IPS-20b (cell line): ENCODE data around the gene ARL2BP.

ENCODE experiments used
- H3K27ac ChIP-seq: one replicate; pipeline ENCODE4 v1.5.1; 2013; ENCODE audit warnings: low read length
- H3K27me3 ChIP-seq: 2 replicates; pipeline ENCODE4 v1.6.1; 2013; ENCODE audit warnings: mild to moderate bottlenecking, low read length, inconsistent platforms; ENCODE audit not compliant: insufficient read depth
- H3K36me3 ChIP-seq: 2 replicates; pipeline ENCODE4 v1.6.1; 2013; ENCODE audit warnings: low read depth, mild to moderate bottlenecking, inconsistent platforms, low read length, moderate library complexity; ENCODE audit not compliant: insufficient read depth
- H3K4me1 ChIP-seq: 2 replicates; pipeline ENCODE4 v1.6.1; 2013; ENCODE audit warnings: mild to moderate bottlenecking, control low read depth, inconsistent platforms, low read length, moderate library complexity; ENCODE audit not compliant: insufficient read depth
- H3K4me3 ChIP-seq: 2 replicates; pipeline ENCODE4 v1.5.1; 2013; ENCODE audit warnings: mild to moderate bottlenecking, low read length, inconsistent platforms
- H3K9ac ChIP-seq: 2 replicates; pipeline ENCODE4 v1.6.1; 2013; ENCODE audit warnings: low read depth, mild to moderate bottlenecking, inconsistent platforms, low read length, moderate library complexity
- H3K9me3 ChIP-seq: 2 replicates; pipeline ENCODE4 v1.6.1; 2013; ENCODE audit warnings: mild to moderate bottlenecking, low read depth, low read length, inconsistent platforms; ENCODE audit not compliant: insufficient read depth

The ARL2BP gene

GRCh38 chr16:57299009-57299718 lies 54.1 kb downstream of the ARL2BP start:
- H3K27ac ChIP-seq: no peak overlapping the region
- peaks cover 9% of the 10 kb centered on the region; the same call in 1 of the 2 replicates for H3K27me3 ChIP-seq
- H3K36me3 ChIP-seq: no peaks in the 10 kb centered on the region
- no peaks in the 10 kb centered on the region for H3K4me1 ChIP-seq
- H3K9ac ChIP-seq: peak overlapping the region; percentile 51; the same call in 1 of the 2 replicates
- peak overlapping the region; percentile 89 for H3K4me3 ChIP-seq
- no peaks in the 10 kb centered on the region for H3K9me3 ChIP-seq

- H3K9me3 ChIP-seq: no peaks in the 10 kb centered on the region
- peak overlapping the region; percentile 57; the same call in 1 of the 2 replicates for H3K9ac ChIP-seq
- H3K4me3 ChIP-seq: peak overlapping the region; percentile 89
- H3K36me3 ChIP-seq: no peaks in the 10 kb centered on the region
- peaks cover 9% of the 10 kb centered on the region; the same call in 1 of the 2 replicates for H3K27me3 ChIP-seq
- no peak overlapping the region for H3K27ac ChIP-seq
- H3K4me1 ChIP-seq: no peaks in the 10 kb centered on the region
Observed at GRCh38 chr16:57299719-57300386, 54.8 kb downstream of the ARL2BP start.

GRCh38 chr16:57300387-57301125 lies 55.5 kb downstream of the ARL2BP start:
- Histone ChIP-seq H3K9me3 (no peaks in the 10 kb centered on the region), H3K9ac (peak overlapping the region; percentile 59; the same call in 1 of the 2 replicates), H3K27me3 (peaks cover 9% of the 10 kb centered on the region; the same call in 1 of the 2 replicates), H3K27ac (no peak overlapping the region), H3K4me1 (no peaks in the 10 kb centered on the region), H3K36me3 (no peaks in the 10 kb centered on the region), H3K4me3 (peak overlapping the region; percentile 89)

GRCh38 chr16:57301126-57301817 lies 56.2 kb downstream of the ARL2BP start:
- H3K27ac ChIP-seq: no peak overlapping the region
- peak overlapping the region; percentile 59; the same call in 1 of the 2 replicates for H3K9ac ChIP-seq

More at GRCh38 chr16:57301126-57301817, 56.2 kb downstream of the ARL2BP start:
- Histone ChIP-seq H3K4me1 (no peaks in the 10 kb centered on the region), H3K9me3 (no peaks in the 10 kb centered on the region), H3K36me3 (no peaks in the 10 kb centered on the region), H3K27me3 (peaks cover 9% of the 10 kb centered on the region; the same call in 1 of the 2 replicates), H3K4me3 (peak overlapping the region; percentile 85)
